Neural cell (in vitro differentiated cells): ENCODE measurements around the gene SBSN. TPM values are rescaled to one million over a fixed set of nuclear protein-coding genes. Genes with fewer than 3 reads are reported as not detected.
A peak's percentile ranks its signal among the peaks of the same experiment; 100 is the strongest.

Source experiments
- H2AFZ ChIP-seq: fragments of 200-600, 300-800 bp; sonication (generic), shearing (Covaris generic); 2 replicates; pipeline ENCODE4 v1.6.0; 2014; ENCODE audit warnings: low read depth, mild to moderate bottlenecking, antibody characterized with exemption, low read length, moderate library complexity
- H3F3A ChIP-seq: fragments of 200-600 bp; shearing (Covaris generic); 2 replicates; pipeline ENCODE4 v1.6.1; 2016; ENCODE audit warnings: mild to moderate bottlenecking, moderate library complexity, mixed read lengths, antibody characterized with exemption, low read length; ENCODE audit not compliant: insufficient read depth, poor library complexity, severe bottlenecking
- H3K27ac ChIP-seq: fragments of 200-600, 300-800 bp; sonication (generic), shearing (Covaris generic); 2 replicates; pipeline ENCODE4 v1.5.1; 2014; ENCODE audit warnings: mild to moderate bottlenecking, low read length, moderate library complexity
- H3K27me3 ChIP-seq: fragments of 300-800, 200-600 bp; sonication (generic), shearing (Covaris generic); 2 replicates; pipeline ENCODE4 v1.6.0; 2014; ENCODE audit warnings: mild to moderate bottlenecking, low read depth, low read length, moderate library complexity; ENCODE audit not compliant: insufficient read depth
- H3K36me3 ChIP-seq: fragments of 300-800, 200-600 bp; sonication (generic), shearing (Covaris generic); 2 replicates; pipeline ENCODE4 v1.5.1; 2014; ENCODE audit warnings: mild to moderate bottlenecking, antibody characterized with exemption, low read length, moderate library complexity; ENCODE audit not compliant: insufficient read depth
- H3K4me2 ChIP-seq: fragments of 300-800, 200-600 bp; sonication (generic), shearing (Covaris generic); 2 replicates; pipeline ENCODE4 v1.6.0; 2014; ENCODE audit warnings: mild to moderate bottlenecking, low read length
- H3K4me3 ChIP-seq: fragments of 300-800, 200-600 bp; sonication (generic), shearing (Covaris generic); 2 replicates; pipeline ENCODE4 v1.5.1; 2014; ENCODE audit warnings: mild to moderate bottlenecking, low read length, moderate library complexity
- H3K79me2 ChIP-seq: fragments of 200-600 bp; shearing (Covaris generic); replicated peaks from 2 replicates; pipeline ENCODE4 v1.6.0; 2014; ENCODE audit warnings: mild to moderate bottlenecking, low read length, moderate library complexity; ENCODE audit not compliant: insufficient read depth
- H3K9ac ChIP-seq: fragments of 300-800, 200-600 bp; sonication (generic), shearing (Covaris generic); 2 replicates; pipeline ENCODE4 v1.6.1; 2016; ENCODE audit warnings: mild to moderate bottlenecking, low read length, mixed read lengths
- H3K9me2 ChIP-seq: fragments of 200-600 bp; shearing (Covaris generic); 2 replicates; pipeline ENCODE4 v1.6.1; 2016; ENCODE audit warnings: mild to moderate bottlenecking, low read length, mixed read lengths; ENCODE audit not compliant: insufficient read depth
- H3K9me3 ChIP-seq: fragments of 200-600, 300-800 bp; sonication (generic), shearing (Covaris generic); 2 replicates; pipeline ENCODE4 v1.6.1; 2016; ENCODE audit warnings: mild to moderate bottlenecking, mixed run types, low read length, moderate library complexity, mixed read lengths
- H4K20me1 ChIP-seq: fragments of 200-600 bp; shearing (Covaris generic); 2 replicates; pipeline ENCODE4 v1.6.1; 2016; ENCODE audit warnings: mild to moderate bottlenecking, mixed run types; ENCODE audit not compliant: insufficient read depth
- EP300 ChIP-seq: fragments of 450-650 bp; conservative IDR thresholded peaks from 2 replicates; pipeline ENCODE4 v1.6.1; 2014; ENCODE audit warnings: antibody characterized with exemption, mild to moderate bottlenecking, moderate library complexity; ENCODE audit not compliant: poor library complexity, severe bottlenecking
- EZH2 ChIP-seq: fragments of 200-600, 300-800 bp; shearing (Covaris generic), sonication (generic); IDR thresholded peaks from 2 replicates; pipeline ENCODE4 v1.6.1; 2014; ENCODE audit warnings: antibody characterized with exemption, low read length, borderline replicate concordance, mild to moderate bottlenecking; ENCODE audit not compliant: insufficient read depth, poor library complexity, severe bottlenecking
- MXI1 ChIP-seq: fragments of 450-650 bp; conservative IDR thresholded peaks from 2 replicates; pipeline ENCODE4 v1.6.1; 2014; ENCODE audit warnings: antibody characterized with exemption, mild to moderate bottlenecking; ENCODE audit not compliant: poor library complexity, severe bottlenecking
- POLR2AphosphoS5 ChIP-seq: IDR thresholded peaks from 2 replicates; pipeline ENCODE4 v1.6.1; 2012
- RAD21 ChIP-seq: fragments of 450-650 bp; conservative IDR thresholded peaks from 2 replicates; pipeline ENCODE4 v1.6.1; 2014; ENCODE audit warnings: antibody characterized with exemption, mild to moderate bottlenecking, moderate library complexity
- REST ChIP-seq: IDR thresholded peaks from 2 replicates; pipeline ENCODE4 v1.6.1; 2012; ENCODE audit warnings: borderline replicate concordance
- SMC3 ChIP-seq: fragments of 450-650 bp; conservative IDR thresholded peaks from 2 replicates; pipeline ENCODE4 v1.6.1; 2014; ENCODE audit warnings: antibody characterized with exemption, mild to moderate bottlenecking, moderate library complexity; ENCODE audit not compliant: poor library complexity
- TAF1 ChIP-seq: IDR thresholded peaks from 2 replicates; pipeline ENCODE4 v1.6.1; 2012; ENCODE audit warnings: low read depth
- polyA plus RNA-seq: library from polyadenylated mRNA; depleted of rRNA; stranded (reverse); fragments of >200 nt; gene quantifications from 2 replicates; pipeline ENCODE4 v1.2.3, GENCODE V29; 2014
- TF ChIP-seq, protein P1 (sequence below): fragments of 450-650 bp; IDR thresholded peaks from 2 replicates; pipeline ENCODE4 v1.5.1; 2014; ENCODE audit warnings: antibody characterized with exemption, mild to moderate bottlenecking, moderate library complexity; ENCODE audit not compliant: poor library complexity, severe bottlenecking

The SBSN gene
- polyA plus RNA-seq, 1 donor from 2014 or later = not detected

DNA sequence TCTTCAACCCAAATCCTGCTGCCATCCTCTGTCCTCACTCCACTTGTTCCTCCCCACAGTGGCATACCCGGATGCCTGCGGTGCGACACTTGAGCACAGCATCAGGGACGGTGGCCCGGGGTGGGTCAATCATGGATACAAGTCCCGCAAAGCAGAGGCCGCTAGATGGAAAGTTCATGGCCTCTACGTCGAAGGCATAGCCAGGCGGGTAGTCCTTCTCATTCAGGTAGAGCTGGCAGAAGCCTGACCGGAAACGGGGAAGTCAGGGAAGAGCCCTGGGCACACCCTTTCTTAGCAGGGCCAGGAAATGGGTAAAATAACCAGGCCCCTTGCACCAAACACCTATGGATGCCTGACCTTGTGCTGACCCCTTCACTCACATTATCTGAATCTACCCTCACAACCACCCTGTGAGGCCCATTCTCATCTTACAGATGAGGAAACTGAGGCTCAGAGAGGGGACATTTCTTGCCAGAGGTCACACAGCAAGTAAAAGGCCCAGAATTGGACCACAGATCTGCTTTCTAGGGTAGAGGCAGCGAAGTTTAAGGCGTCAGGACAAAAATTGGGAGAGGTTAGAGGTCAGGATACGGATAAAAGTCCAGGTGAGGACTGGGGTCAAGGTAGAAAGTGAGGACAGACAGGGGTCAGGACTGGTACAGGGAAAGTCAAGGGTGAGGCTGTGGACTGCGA is 28.9 kb upstream of the SBSN start:
- H3K27me3 ChIP-seq = peaks cover 30% of the 10 kb centered on the region

DNA sequence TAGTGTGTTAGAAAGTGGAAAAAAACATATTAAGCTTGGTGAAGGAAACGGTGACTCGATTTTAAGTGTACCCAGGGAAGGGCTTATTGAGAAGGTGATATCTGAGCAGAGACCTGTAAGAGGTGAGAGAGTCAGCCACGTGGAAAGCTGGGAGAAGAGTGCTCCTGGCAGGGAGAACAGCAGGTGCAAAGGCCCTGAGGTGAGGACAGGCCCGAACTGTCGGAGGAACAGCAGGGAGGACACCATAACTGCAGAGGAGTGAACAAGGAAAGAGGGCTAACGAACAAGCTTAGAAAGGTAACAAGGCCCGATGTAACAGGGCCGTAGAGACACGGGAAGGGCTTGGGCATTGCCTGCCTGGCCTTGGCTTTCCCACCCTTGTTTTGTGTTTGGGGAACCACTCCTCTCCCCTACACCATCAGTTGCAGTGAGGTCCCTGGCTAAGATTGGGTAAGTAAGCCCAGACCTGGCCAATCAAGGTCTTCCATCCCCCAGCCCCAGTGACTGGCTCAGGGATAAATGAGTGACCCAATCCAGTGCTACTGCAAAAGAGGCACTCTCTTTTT is 28.0 kb upstream of the SBSN start:
- no peaks in the 10 kb centered on the region for H3K9me3 ChIP-seq
- H3K9ac ChIP-seq = no peak overlapping the region
- no peak overlapping the region for H3K4me2 ChIP-seq
- H3K36me3 ChIP-seq = no peaks in the 10 kb centered on the region
- no peaks in the 10 kb centered on the region for H3F3A ChIP-seq
- H3K27ac ChIP-seq = no peak overlapping the region
- H3K4me3 ChIP-seq = no peak overlapping the region
- no peak overlapping the region for H2AFZ ChIP-seq
- peaks cover 28% of the 10 kb centered on the region for H3K27me3 ChIP-seq
- H4K20me1 ChIP-seq = no peaks in the 10 kb centered on the region
- H3K79me2 ChIP-seq = no peaks in the 10 kb centered on the region
- H3K9me2 ChIP-seq = no peaks in the 10 kb centered on the region
- TF ChIP-seq EZH2 = no peak
- no peak for TF ChIP-seq TAF1
- TF ChIP-seq, protein P1, sequence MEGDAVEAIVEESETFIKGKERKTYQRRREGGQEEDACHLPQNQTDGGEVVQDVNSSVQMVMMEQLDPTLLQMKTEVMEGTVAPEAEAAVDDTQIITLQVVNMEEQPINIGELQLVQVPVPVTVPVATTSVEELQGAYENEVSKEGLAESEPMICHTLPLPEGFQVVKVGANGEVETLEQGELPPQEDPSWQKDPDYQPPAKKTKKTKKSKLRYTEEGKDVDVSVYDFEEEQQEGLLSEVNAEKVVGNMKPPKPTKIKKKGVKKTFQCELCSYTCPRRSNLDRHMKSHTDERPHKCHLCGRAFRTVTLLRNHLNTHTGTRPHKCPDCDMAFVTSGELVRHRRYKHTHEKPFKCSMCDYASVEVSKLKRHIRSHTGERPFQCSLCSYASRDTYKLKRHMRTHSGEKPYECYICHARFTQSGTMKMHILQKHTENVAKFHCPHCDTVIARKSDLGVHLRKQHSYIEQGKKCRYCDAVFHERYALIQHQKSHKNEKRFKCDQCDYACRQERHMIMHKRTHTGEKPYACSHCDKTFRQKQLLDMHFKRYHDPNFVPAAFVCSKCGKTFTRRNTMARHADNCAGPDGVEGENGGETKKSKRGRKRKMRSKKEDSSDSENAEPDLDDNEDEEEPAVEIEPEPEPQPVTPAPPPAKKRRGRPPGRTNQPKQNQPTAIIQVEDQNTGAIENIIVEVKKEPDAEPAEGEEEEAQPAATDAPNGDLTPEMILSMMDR = no peak
- TF ChIP-seq EP300 = no peak
- TF ChIP-seq POLR2AphosphoS5 = no peak
- no peak for TF ChIP-seq SMC3
- no peak for TF ChIP-seq MXI1
- no peak for TF ChIP-seq RAD21

More for the DNA sequence above, 28.9 kb upstream of the SBSN start:
- Histone ChIP-seq H4K20me1 (no peaks in the 10 kb centered on the region), H3K4me2 (no peak overlapping the region), H3K36me3 (no peaks in the 10 kb centered on the region), H3K79me2 (no peaks in the 10 kb centered on the region), H3K4me3 (peak overlapping the region; percentile 65), H2AFZ (no peak overlapping the region), H3K9me3 (no peaks in the 10 kb centered on the region), H3F3A (no peaks in the 10 kb centered on the region), H3K27ac (no peak overlapping the region), H3K9me2 (no peaks in the 10 kb centered on the region), H3K9ac (no peak overlapping the region)
- TF ChIP-seq EP300 = no peak
- no peak for TF ChIP-seq POLR2AphosphoS5
- no peak for TF ChIP-seq TAF1
- no peak for TF ChIP-seq SMC3
- TF ChIP-seq, protein P1 = no peak
- TF ChIP-seq EZH2 = no peak
- no peak for TF ChIP-seq RAD21
- TF ChIP-seq MXI1 = no peak
- no peak for TF ChIP-seq REST
